PC-9 (cell line): ENCODE data around the gene DPYSL5. TPM values are rescaled to one million over a fixed set of nuclear protein-coding genes. Genes with fewer than 3 reads are reported as not detected.

Experiments
- BruUV-seq: library from RNA; stranded (reverse); fragments of 400-500 nt; replicated peaks from 2 replicates; lab custom pipeline; 2021; lab: Mats Ljungman, UMichigan
- CTCF ChIA-PET: fragments of 300-600 bp; sonication (Branson Sonifier 250); formaldehyde crosslinking; loops from one replicate; lab custom pipeline; 2022; ENCODE audit warnings: antibody characterized with exemption; lab: Charles Lee
- POLR2A ChIA-PET: fragments of 300-600 bp; sonication (Branson Sonifier 250); formaldehyde crosslinking; loops from one replicate; lab custom pipeline; 2022; ENCODE audit warnings: antibody characterized with exemption; ENCODE audit not compliant: unreplicated experiment; lab: Charles Lee
- DNase-seq, 2 experiments: peaks; one replicate each; pipeline versions ENCODE4 v3.0.0 to v3.0.0-alpha.2; 2015 to 2022; ENCODE audit warnings: mixed read lengths in 1 of 2
- H2AFZ ChIP-seq: fragments of 200-600 bp; sonication (generic); 2 replicates; pipeline ENCODE4 v1.8.1; 2017; ENCODE audit warnings: antibody characterized with exemption
- H3F3A ChIP-seq: fragments of 200-600 bp; sonication (generic); 2 replicates; pipeline ENCODE4 v1.8.1; 2017; ENCODE audit warnings: antibody characterized with exemption, mild to moderate bottlenecking, low read depth; ENCODE audit not compliant: insufficient read depth
- H3K27ac ChIP-seq: fragments of 200-600 bp; sonication (generic); 2 replicates; pipeline ENCODE4 v1.6.1; 2016; ENCODE audit warnings: mixed run types
- H3K27me3 ChIP-seq: fragments of 200-600 bp; sonication (generic); 2 replicates; pipeline ENCODE4 v1.6.1; 2016; ENCODE audit warnings: low read depth, mixed run types; ENCODE audit not compliant: insufficient read depth
- H3K36me3 ChIP-seq: fragments of 200-600 bp; sonication (generic); 2 replicates; pipeline ENCODE4 v1.6.1; 2016; ENCODE audit warnings: low read depth, mixed run types
- H3K4me1 ChIP-seq: fragments of 200-600 bp; sonication (generic); replicated peaks from 2 replicates; pipeline ENCODE4 v1.6.1; 2016; ENCODE audit warnings: mixed run types; ENCODE audit not compliant: insufficient read depth
- H3K4me2 ChIP-seq: fragments of 200-600 bp; sonication (generic); 2 replicates; pipeline ENCODE4 v1.6.1; 2017; ENCODE audit warnings: mixed run types
- H3K4me3 ChIP-seq: fragments of 200-600 bp; sonication (generic); 2 replicates; pipeline ENCODE4 v1.6.1; 2016; ENCODE audit warnings: mixed run types
- H3K79me2 ChIP-seq: fragments of 200-600 bp; sonication (generic); 2 replicates; pipeline ENCODE4 v1.6.1; 2017; ENCODE audit warnings: low read depth, mixed run types
- H3K9me2 ChIP-seq: fragments of 200-600 bp; sonication (generic); 2 replicates; pipeline ENCODE4 v1.8.1; 2017; ENCODE audit warnings: mild to moderate bottlenecking; ENCODE audit not compliant: insufficient read depth
- H3K9me3 ChIP-seq: fragments of 200-600 bp; sonication (generic); 2 replicates; pipeline ENCODE4 v1.8.1; 2016; ENCODE audit warnings: low read depth; ENCODE audit not compliant: insufficient read depth
- H4K20me1 ChIP-seq: fragments of 200-600 bp; sonication (generic); 2 replicates; pipeline ENCODE4 v1.8.1; 2017; ENCODE audit not compliant: insufficient read depth
- CTCF ChIP-seq: fragments of 200-600 bp; sonication (generic); conservative IDR thresholded peaks from 2 replicates; pipeline ENCODE4 v1.6.1; 2017; ENCODE audit warnings: mixed run types, antibody characterized with exemption, mild to moderate bottlenecking, moderate library complexity
- EZH2 ChIP-seq: fragments of 200-600 bp; sonication (generic); IDR thresholded peaks from 2 replicates; pipeline ENCODE4 v1.8.0; 2017; ENCODE audit warnings: antibody characterized with exemption, low read depth
- intact Hi-C: fragments of 100-400 bp; cut with micrococcal nuclease; formaldehyde crosslinking; loops from one replicate; pipeline ENCODE4 v1.10.0; 2022; ENCODE audit not compliant: unreplicated experiment
- total RNA-seq: library from RNA; stranded (reverse); gene quantifications from 2 replicates; pipeline ENCODE4 v1.2.3, GENCODE V29; 2021

Gene DPYSL5
- total RNA-seq, 1 experiment from 2014 or later: not detected

- Histone ChIP-seq H3K27me3 (peaks cover 50% of the 10 kb centered on the region), H2AFZ (no peak overlapping the region), H3K79me2 (no peaks in the 10 kb centered on the region), H3K4me3 (no peak overlapping the region), H3K4me1 (no peaks in the 10 kb centered on the region), H4K20me1 (no peaks in the 10 kb centered on the region), H3F3A (no peaks in the 10 kb centered on the region), H3K9me3 (no peaks in the 10 kb centered on the region), H3K27ac (no peak overlapping the region), H3K9me2 (no peaks in the 10 kb centered on the region), H3K4me2 (no peak overlapping the region), H3K36me3 (no peaks in the 10 kb centered on the region)
- BruUV-seq: no TSS peak
- ChIA-PET CTCF (interaction anchor here (0.5 kb wide), 1 partner anchor 62 kb away, joined by 3 read pairs; no protein-coding TSS in a partner anchor), POLR2A (interaction anchor here (0.7 kb wide), 1 partner anchor 21 kb away, joined by 4 read pairs; no protein-coding TSS in a partner anchor)
- TF ChIP-seq CTCF (no peak), EZH2 (no peak)
- intact Hi-C loops: no loop called here
- DNase-seq: no peak
These were observed 57.6 kb downstream of the DPYSL5 start for GRCh38 chr2:26905341-26906198.

- H3K36me3 ChIP-seq: no peaks in the 10 kb centered on the region
- no TSS peak for BruUV-seq
- H3K27ac ChIP-seq: no peak overlapping the region
- no peak for TF ChIP-seq CTCF
- TF ChIP-seq EZH2: no peak
- no peaks in the 10 kb centered on the region for H3K79me2 ChIP-seq
- H3F3A ChIP-seq: no peaks in the 10 kb centered on the region
- H3K4me1 ChIP-seq: no peaks in the 10 kb centered on the region
- no peak for DNase-seq
- no peak overlapping the region for H2AFZ ChIP-seq
- no peak overlapping the region for H3K4me2 ChIP-seq
- ChIA-PET POLR2A (no interaction called here), CTCF (no interaction called here)
- H4K20me1 ChIP-seq: no peaks in the 10 kb centered on the region
- H3K9me3 ChIP-seq: no peaks in the 10 kb centered on the region
- H3K9me2 ChIP-seq: no peaks in the 10 kb centered on the region
- intact Hi-C loops: no loop called here
- H3K4me3 ChIP-seq: no peak overlapping the region
- H3K27me3 ChIP-seq: peaks cover 60% of the 10 kb centered on the region
These were observed 59.5 kb downstream of the DPYSL5 start for GRCh38 chr2:26907416-26907815.

- H3K79me2 ChIP-seq: no peaks in the 10 kb centered on the region
- no peaks in the 10 kb centered on the region for H4K20me1 ChIP-seq
- POLR2A ChIA-PET: interaction anchor here (0.6 to 0.7 kb wide), 2 partner anchors 303 to 622 kb away, joined by 3 to 9 read pairs; no protein-coding TSS in a partner anchor
- no peak overlapping the region for H3K4me2 ChIP-seq
- H3K36me3 ChIP-seq: no peaks in the 10 kb centered on the region
- H3K27me3 ChIP-seq: peaks cover 62% of the 10 kb centered on the region
- intact Hi-C loops: no loop called here
- no peak overlapping the region for H3K4me3 ChIP-seq
- DNase-seq: no peak
- no TSS peak for BruUV-seq
- H3K9me2 ChIP-seq: no peaks in the 10 kb centered on the region
- no peak overlapping the region for H2AFZ ChIP-seq
- H3K9me3 ChIP-seq: no peaks in the 10 kb centered on the region
- no peak overlapping the region for H3K27ac ChIP-seq
- no peaks in the 10 kb centered on the region for H3F3A ChIP-seq
- CTCF ChIA-PET: no interaction called here
- no peaks in the 10 kb centered on the region for H3K4me1 ChIP-seq
- no peak for TF ChIP-seq CTCF
- no peak for TF ChIP-seq EZH2
These were observed 62.2 kb downstream of the DPYSL5 start for GRCh38 chr2:26910176-26910575.
